HG03521 (cell line): Measurements from ENCODE around the gene IRF2BPL.

Source experiments
- ATAC-seq: cut with Tn5 transposase; IDR thresholded peaks from one replicate; pipeline ENCODE4 v1.9.1; 2021; ENCODE audit warnings: mild to moderate bottlenecking, moderate library complexity; ENCODE audit not compliant: unreplicated experiment

Gene IRF2BPL

DNA sequence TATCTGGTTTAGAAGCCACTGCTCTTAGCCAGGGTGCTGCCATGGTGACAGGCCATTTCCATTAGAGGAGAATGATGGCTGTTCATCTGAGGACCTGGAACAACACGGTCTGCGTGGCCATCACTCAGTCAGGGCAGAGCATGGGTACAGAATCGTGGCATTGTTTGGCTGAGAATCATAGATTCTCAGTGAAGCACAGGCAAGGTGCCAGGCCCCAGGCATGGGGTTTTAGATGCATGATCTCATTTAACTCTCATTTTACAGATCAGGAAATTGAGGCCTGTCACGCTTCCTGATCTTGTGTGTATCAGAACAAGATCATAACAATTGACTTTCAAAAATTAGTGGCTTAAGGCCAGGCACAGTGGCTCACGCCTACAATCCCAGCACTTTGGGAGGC, 26.8 kb upstream of the IRF2BPL start:
- no peak for ATAC-seq

DNA sequence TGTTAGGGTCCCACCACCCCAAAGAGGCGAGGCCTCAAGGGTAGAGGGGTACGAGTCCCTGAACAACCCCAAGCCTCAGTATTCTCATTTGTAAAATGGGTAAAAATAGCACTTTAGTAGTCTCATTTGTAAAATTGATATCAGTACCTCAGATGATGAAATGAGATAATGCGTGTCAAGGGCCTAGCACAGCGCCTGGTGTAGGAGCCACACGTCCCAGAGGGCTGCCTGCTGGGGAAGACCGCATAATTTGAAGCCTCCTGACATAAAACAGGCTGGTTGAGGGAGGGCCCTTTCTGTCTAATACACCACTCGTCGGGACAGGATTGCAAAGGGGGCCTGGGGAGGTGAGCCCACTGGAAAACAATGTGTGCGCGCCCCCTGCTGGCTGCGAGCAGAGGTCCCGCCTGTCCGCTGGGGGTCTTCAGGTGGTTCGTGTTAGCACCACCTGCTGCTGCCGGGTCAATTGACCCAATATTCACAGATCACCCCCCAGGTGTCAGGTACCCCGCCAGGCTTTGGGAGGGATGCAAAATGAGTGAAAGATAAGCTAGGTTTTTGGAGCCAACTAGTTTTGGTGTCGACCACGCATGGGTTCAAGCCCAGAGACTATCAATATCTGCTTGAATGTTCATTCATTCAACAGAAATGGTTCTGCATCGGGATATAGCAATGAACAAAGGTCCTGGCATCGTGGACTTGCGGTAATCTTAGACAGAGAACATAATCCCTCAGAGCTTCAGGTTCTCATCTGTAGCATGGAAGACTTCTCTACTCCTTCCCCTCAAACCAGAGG, 24.7 kb upstream of the IRF2BPL start:
- ATAC-seq: peak; percentile 46

DNA sequence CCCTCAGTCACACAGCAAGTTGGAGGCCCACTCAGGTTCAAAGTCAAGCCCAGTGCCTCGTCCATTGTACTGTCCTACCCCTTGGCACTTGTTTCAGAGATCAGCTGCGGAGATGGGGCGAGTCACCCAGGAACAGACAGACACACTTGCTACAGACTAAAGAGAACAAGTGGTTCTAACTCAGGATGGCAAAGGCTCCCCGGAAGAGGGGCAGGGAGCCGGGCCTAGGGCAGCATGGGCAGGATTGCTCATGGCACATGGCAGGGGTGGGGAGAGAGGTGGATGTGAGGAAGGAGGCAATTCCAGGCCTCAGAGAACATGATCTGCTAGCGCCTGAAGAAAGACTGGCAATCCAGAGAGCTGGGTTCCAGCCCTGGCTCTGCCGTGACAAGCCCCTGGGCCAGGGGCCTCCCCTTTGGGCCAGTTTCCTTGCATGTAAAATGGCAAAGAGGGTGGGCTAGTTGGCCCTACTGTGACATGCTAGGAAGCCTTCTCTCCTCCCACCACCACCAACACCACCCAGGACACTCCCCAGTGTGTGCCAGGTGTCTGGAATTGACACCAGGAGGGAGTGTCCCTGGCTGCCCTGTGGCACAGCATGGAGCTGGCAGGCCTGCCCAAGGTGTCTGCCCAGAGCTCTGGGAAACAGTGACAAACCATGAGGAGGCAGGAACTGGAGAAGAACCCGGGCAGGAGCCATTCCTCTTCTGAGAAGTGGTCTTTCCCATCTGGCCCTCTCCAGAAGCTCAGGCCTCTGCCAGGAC, 24.0 kb upstream of the IRF2BPL start:
- ATAC-seq: no peak

DNA sequence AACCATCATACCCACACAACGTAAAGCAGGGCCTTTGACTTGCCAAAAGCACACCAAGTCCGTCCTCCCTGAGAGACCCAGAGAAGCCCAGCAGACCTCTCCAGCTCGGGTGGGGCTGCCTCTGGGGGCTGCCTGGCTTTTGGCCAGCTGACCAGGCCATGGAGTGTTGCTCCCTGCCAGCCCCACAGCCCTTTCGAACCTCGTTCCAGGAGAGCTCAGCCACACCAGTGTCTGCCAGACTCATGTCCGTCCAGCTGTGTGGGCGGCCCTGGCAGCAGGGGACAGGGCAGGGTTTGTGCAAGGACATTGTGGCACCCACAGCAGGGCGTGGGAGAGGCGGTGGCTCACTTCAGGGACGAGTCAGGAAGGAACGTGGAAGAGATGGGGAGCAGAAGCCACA, 22.6 kb upstream of the IRF2BPL start:
- no peak for ATAC-seq

DNA sequence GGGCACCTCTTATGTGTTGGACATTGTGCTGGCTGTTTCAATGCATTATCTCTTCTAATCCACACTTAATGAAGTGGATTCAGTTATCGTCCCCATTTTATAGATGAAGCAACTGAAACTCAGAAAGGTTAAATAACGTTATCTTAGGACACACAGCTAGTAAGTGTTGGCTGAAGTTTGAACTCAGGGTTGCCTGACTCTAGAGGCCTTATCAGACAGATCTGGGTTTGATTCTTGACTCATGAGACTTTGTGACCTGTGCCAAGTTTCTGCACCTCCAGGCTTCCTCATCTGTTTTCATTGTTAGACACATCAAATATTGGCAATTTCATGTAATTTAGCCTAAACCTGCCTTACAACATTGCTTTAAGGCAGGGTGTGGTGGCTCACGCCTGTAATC, 18.2 kb upstream of the IRF2BPL start:
- no peak for ATAC-seq

DNA sequence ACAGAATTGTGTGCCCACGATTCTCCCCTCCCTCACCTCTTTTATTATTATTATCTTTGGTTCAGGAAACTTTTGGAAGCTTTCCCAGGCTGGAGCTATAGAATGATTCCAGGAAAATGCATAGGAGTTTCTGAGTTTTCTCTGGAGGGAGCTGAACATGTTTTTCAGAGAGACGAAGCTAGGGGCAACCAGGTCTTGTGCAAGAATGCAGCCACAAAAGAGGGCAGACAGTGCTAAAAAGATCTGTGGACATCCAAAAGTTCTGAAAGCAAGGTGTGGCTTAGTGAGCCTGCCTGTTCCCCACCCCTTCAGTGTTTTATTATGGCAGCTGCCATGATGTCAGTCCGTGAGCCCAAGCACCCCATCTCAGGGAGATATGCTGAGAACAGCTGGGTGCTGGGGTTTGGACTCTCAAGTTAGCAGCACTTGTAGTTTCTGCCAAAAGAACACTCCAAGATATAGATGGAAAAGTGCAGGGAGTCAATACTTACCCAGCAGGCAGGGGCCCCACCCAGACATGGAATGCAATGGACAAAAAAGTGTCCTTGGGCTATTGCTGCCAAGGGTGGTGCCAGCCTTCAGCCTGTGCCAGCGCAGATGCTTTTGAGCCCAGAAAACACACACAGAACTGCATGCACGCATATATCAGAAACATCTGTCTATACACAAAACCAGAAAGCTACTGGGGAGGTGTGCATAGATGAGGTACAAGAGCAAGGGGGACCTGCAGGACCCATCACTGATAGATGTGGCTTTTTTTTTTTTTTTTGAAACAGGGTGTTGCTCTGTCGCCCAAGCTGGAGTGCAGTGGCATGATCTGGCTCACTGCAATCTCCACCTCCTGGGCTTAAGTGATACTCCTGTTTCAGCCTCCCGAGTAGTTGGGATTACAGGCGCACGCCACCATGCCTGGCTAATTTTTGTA, 17.0 kb upstream of the IRF2BPL start:
- no peak for ATAC-seq

DNA sequence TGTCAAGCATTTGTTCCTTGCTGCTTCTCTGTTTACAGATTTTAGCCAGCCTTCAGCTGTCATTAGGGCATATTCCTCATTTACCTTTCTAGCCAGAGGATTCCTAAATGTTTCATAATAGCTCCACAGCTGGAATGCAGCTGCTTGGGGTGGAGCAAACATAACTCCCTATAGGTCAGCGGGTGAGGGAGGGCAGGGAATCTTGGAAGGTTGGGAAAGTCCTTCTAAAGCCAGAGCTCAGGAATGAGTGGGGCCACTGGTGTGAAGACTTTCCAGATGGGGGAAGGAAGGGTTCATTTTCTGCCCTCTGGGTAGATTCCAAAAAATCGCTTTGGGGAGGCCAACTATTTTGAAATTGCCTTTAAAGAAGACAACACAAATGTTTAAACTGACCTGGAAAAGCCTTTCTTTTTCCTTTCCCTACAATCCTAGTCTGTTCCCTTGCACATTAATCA, 16.3 kb upstream of the IRF2BPL start:
- ATAC-seq: no peak

DNA sequence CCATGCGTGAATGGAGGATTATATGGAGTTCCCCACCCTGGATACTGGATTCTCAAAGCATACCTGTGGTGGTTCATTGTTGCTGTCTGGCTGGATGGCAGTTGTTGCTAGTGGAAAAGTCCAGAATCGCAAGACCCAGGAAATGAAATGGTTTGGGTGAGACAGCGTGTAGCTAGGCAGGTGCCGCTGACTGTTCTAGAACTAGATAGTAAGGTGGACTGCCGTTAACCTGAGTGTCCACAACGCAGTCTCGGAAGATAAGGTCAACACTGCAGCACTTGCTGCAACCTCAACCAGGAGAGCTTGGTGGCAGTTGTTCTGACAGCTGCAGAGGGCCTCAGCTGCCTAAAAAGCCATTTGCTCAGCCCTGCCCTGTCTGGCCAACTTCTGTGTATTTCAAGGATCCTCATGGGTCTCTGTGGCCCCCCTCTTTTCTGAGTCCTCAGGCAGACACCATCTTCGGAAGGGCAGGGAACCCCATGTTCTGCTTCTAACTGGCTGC, 15.5 kb upstream of the IRF2BPL start:
- ATAC-seq: no peak

DNA sequence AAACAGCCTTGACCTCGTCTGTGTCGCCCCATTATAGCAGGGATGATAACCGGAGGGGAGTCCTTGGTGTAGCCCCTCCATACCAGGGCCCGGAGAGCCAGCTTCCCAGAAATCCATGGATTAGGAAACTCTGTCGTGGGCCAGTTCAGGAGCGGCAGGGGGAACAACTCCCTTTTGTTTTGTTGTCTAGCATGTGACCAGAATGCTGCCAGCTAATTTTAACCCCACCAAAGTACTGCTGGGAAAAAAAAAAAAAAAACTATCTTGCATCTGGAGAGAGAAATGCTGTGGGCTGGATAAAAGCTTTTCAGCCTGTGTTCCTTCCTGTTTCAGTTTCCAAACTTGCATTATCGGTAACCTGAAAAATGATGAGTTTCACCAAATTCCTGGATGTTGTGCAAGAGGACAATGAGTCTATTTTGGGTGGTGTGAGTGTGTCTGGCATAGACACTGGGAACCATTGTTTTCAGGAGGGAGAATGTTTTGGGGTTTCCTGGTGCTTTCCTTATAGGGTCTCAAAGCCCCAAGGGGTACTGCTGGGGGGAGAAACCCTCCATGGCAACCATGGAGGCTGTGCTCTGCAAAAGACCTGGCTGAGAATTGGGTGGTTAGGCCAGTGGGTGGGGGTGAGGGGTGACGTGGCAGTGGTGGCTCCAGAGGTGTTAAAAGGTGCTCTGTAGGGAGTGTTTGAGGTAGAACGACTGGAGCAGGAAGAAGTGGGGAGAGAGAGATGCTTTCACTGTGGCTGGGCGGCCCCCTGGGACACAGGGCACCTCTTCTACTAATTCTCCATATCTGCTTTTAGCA, 14.9 kb upstream of the IRF2BPL start:
- ATAC-seq: no peak

DNA sequence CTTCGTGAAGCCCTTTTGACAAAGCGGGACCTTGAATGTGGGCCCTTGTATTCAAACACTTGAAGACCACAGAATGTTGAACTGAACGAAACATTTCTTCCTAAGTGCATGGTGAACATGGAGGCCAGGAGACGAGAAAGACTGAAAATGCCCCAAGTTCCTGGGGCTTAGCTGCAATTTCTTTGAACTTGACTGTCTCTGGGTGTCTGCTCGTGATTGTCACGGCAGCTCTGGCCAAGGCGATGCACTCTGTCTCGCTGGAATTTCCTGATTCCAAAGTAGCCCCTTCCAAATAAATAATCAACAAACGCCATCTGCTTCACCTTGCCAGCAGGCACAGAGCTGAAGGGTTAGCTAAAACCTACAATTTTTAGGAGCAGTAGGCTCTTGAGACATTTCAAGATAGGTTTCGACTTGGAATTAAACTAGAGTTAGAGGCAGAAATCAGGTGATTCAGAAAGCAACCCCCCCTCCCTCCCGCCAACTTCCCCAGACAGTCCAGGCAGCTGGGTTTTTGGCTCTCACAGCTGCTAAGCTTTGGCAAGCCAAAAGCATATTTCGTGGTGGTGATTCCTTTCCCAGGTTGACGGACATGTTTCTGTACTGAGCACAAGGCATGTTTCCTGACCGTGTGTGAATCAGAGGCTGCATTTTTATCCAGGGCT, 13.5 kb upstream of the IRF2BPL start:
- no peak for ATAC-seq

DNA sequence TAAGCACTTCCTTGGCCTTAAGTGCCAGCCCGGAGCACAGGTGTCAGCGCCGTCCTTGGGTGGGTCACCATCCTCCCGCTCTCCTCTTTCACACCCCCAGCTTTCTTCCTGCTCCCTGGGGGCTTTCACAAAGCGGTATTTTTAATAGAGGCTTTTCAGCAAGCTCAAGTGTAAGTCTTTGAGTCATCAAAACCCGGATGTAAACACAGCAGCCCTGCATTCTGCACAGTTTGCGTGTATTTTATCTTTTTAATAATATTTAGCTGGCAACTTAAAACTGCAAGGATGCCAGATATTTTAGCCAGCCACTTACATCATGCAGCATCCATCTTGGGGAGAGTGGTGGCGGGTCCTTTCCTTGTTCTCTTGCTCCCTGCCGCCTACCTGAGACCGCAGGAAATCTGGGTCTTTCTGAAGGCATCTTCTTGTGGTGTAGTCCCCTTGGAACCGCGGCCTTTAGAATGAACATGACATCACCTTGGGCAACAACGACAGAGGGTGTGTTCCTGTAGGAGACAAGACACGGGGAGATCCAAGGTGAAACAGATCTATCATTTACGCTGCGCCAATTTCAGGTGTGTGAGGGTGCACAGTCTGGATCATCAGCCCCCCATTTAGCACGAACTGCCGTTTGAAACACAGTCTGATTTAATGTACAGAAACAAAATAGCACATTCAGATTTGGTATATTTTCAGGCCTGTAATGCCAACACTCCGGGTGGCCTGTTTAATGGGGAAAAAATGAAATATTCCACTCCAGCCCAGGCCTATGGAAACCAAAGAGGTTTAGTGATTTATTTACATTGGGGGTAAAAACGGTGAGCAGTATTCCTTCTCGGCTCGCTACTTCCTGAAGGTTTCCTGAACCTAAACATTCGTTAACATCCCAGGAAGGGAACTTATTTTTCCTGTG, 12.5 kb upstream of the IRF2BPL start:
- ATAC-seq: peak; percentile 3

DNA sequence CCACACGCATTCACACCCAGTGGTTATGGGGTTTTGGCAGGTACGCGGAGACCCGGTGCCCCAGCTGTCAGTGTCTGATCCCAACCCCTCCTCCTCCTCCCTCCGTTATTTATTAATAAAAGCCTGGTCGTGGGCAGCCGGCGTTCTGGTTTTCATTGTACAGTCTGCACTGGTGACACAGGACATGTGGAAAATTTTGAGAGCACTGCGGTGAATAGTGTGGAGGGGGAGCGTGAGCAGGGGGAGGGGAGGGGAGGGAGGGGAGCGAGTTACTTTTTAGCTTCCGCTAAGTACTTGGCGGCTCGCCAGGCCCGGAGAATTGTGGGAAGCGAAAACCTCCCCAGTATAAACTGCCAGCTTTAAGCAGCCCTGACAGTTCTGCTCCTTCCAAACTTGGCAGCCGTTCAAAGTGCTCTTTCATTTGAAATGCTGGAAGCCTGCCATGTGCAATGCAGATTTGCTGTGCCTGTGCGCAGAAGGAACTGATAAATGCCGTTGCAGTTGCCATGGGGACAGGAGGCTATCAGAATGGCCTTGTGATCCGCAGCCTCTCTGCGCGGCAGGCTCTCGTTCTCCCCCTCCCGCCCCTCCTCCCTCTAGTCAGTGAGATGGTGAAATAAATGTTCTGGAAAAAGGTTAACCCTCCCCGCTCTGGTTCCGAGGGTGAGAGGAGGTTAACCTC, 11.7 kb upstream of the IRF2BPL start:
- peak; percentile 57 for ATAC-seq

DNA sequence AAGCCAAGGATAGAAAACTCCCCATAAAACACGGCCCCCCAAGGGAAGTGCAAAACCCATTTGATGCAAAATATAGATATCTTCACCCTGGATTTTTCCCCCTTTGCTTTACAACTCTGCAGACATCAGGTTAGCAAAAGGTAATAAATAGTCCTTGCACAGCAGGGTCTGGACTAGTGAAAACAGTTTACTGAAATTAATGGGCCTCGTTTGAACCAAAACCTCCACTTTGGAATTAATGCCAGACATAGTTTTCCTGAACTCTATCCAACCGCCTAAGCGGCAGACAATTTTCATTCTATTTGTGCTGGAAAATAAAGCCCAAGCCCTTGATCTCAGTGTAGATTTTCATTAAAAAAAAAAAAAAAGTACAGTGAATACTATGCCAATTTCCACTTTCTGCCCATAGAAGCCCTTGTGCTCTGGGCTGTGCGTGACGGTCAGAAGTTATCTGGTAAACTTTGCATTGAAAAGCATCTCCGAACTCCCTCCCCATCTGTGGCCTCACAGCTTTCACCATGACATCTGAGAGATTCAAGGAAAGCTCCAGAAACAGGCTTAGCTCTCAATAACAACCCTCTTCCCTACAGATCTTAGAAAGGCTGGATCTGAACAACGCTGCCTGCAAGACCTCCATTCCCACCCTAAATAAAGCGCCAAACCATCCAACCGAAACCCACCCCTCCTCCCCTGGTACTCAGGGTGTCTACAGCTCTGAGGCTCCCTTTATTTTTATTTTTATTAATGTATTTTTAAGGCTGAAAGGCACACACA, 11.0 kb upstream of the IRF2BPL start:
- ATAC-seq: no peak

DNA sequence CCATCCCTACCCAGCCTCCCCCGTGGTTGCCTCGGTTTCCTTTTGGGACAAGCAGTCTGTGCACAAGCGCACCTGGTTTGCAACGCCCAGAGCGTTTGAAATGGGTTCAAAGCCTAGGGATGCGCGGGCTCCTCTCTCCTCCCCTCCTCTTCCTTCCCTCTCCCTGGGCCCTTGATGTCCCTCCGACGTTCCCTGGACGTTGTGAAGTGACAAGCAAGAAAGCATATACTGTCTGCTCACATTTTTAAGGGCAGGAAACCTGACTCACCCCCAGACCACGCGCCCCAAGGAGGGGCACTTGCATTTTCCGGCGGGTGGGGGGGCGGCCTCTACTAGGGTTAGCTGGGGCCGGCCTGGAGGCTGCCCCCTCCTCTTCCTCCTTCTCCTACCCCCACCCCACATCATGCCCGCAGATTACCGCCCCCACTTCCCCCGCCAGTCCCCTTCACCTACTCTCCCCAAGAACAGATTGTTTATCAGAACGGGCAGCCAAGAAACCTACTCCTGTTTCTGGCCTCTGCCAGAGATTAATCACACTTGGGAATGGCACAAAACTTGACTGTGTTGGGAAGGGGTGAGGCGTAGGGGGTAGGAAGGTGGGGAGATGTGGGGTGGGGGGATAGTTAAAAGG, 9.5 kb upstream of the IRF2BPL start:
- no peak for ATAC-seq

DNA sequence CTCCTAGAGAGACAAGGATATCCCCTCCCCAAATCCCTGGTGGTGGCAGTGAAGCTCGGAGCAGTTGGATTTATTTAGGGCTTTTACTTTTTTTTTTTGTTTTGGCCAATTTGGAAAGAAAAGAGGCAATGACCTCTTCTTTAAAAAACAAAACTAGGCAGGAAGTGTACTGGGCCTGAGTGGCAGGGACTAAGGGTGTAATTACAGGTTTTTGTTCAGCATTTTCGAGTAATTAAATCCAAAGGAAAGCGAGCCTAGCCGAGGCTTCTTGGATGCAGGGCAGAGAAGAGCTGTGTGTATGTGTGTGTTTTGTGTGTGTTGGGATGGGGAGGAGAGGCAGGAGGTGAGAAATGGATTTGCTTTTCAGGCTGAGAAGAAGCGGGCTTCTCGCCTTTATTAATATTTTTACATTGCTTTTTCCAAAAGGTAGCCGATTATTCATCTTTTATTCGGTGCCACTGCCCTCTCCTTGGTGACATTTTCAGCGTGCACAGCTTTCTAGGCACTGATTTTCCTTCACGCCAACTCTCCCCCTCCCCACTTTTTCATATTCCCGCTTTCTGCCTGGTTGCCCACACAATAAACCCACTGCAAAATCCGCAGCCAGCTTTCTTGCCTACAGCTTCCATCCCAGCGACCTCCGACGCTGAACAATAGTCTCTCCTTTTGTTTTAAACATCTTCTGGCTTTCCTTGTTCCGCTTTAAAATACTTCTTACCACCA, 8.9 kb upstream of the IRF2BPL start:
- ATAC-seq: no peak
